Gastroesophageal sphincter (tissue), 2 donors: Measurements from ENCODE around the gene GRID1.

Source experiments
- EP300 ChIP-seq: sonication (generic); formaldehyde crosslinking; IDR thresholded peaks from one replicate; pipeline ENCODE4 v1.6.1; 2017; ENCODE audit warnings: antibody characterized with exemption, mild to moderate bottlenecking
- POLR2A ChIP-seq, 2 donors: fragments of 450-650 bp; IDR thresholded peaks; one replicate each; pipeline ENCODE4 v1.6.1; 2017; ENCODE audit warnings: antibody characterized with exemption in 2 of 2, mild to moderate bottlenecking in 2 of 2, moderate library complexity in 1 of 2
- POLR2AphosphoS5 ChIP-seq: sonication (generic); formaldehyde crosslinking; IDR thresholded peaks from one replicate; pipeline ENCODE4 v1.6.1; 2017; ENCODE audit warnings: antibody characterized with exemption

- TF ChIP-seq POLR2A (IDR thresholded peaks at IDR 0.05) (no peak), EP300 (no peak), POLR2AphosphoS5 (no peak)
Observed at GRCh38 chr10:85789982-85790789, 576.4 kb downstream of the GRID1 start.
